ENCODE data around the gene ALDOC. TPM values are rescaled to one million over a fixed set of nuclear protein-coding genes. Genes with fewer than 3 reads are reported as not detected.
"Not testable (repeated sequence)": the region's sequence is repeated elsewhere in the genome, so short reads cannot be mapped to it uniquely, and the experiment has no call there.

Gene ALDOC
- total RNA-seq, 2 donors from 2014 or later = 14.4 to 111 TPM

- no peak overlapping the region for H3K9ac ChIP-seq (ENCODE audit: low read depth in 2 of 2, low read length in 2 of 2)
- DNase-seq = no peak
- no peak for TF ChIP-seq CTCF (IDR thresholded peaks at IDR 0.05)
- H3K36me3 ChIP-seq = no peaks in the 10 kb centered on the region
- intact Hi-C loops (cut with DNase I) = no loop called here
- no peak overlapping the region for H3K4me3 ChIP-seq
- H3K27ac ChIP-seq = no peak overlapping the region
- no peaks in the 10 kb centered on the region for H3K4me1 ChIP-seq
- H3K9me3 ChIP-seq = no peaks in the 10 kb centered on the region
- no peaks in the 10 kb centered on the region for H3K27me3 ChIP-seq
These were observed 5.8 kb upstream of the ALDOC start for GRCh38 chr17:28582513-28582912.

GRCh38 chr17:28580959-28581358 lies 4.3 kb upstream of the ALDOC start:
- no peaks in the 10 kb centered on the region for H3K36me3 ChIP-seq
- no peak overlapping the region for H3K27ac ChIP-seq
- H3K4me3 ChIP-seq = no peak overlapping the region
- H3K4me1 ChIP-seq = no peaks in the 10 kb centered on the region
- no peak overlapping the region for H3K9ac ChIP-seq (ENCODE audit: low read depth in 2 of 2, low read length in 2 of 2)
- no peak for DNase-seq
- H3K27me3 ChIP-seq = no peaks in the 10 kb centered on the region
- no peak for TF ChIP-seq CTCF (IDR thresholded peaks at IDR 0.05)
- no peaks in the 10 kb centered on the region for H3K9me3 ChIP-seq
- intact Hi-C loops (cut with DNase I) = no loop called here

- Histone ChIP-seq H3K4me1 (no peaks in the 10 kb centered on the region), H3K4me3 (no peak overlapping the region), H3K27me3 (no peaks in the 10 kb centered on the region), H3K9me3 (no peaks in the 10 kb centered on the region), H3K36me3 (no peaks in the 10 kb centered on the region), H3K9ac (ENCODE audit: low read depth in 2 of 2, low read length in 2 of 2) (no peak overlapping the region), H3K27ac (no peak overlapping the region)
- intact Hi-C loops (cut with DNase I) = no loop called here
- no peak for DNase-seq
- no peak for TF ChIP-seq CTCF (IDR thresholded peaks at IDR 0.05)
These were observed 2.8 kb upstream of the ALDOC start for GRCh38 chr17:28579526-28579925.

GRCh38 chr17:28578246-28579195 lies 1.8 kb upstream of the ALDOC start:
- no peak overlapping the region for H3K4me3 ChIP-seq
- no peaks in the 10 kb centered on the region for H3K9me3 ChIP-seq
- H3K36me3 ChIP-seq = no peaks in the 10 kb centered on the region
- no peaks in the 10 kb centered on the region for H3K4me1 ChIP-seq
- no peak for DNase-seq
- no peak for TF ChIP-seq CTCF (IDR thresholded peaks at IDR 0.05)
- intact Hi-C loops (cut with DNase I) = no loop called here
- no peak overlapping the region for H3K27ac ChIP-seq
- no peaks in the 10 kb centered on the region for H3K27me3 ChIP-seq
- H3K9ac ChIP-seq (ENCODE audit: low read depth in 2 of 2, low read length in 2 of 2) = no peak overlapping the region

- H3K27me3 ChIP-seq = no peaks in the 10 kb centered on the region
- no peak overlapping the region for H3K4me3 ChIP-seq
These were observed 750 bp upstream of the ALDOC start for GRCh38 chr17:28577466-28577824.

GRCh38 chr17:28576016-28576415 lies 679 bp downstream of the ALDOC start:
- H3K4me1 ChIP-seq; DNase-seq; H3K36me3 ChIP-seq; H3K9ac ChIP-seq (ENCODE audit: low read depth in 2 of 2, low read length in 2 of 2); H3K9me3 ChIP-seq; H3K27ac ChIP-seq; H3K4me3 ChIP-seq; intact Hi-C loops (cut with DNase I); H3K27me3 ChIP-seq: not testable (repeated sequence)

More at GRCh38 chr17:28577466-28577824, 750 bp upstream of the ALDOC start:
- intact Hi-C loops (cut with DNase I) = no loop called here
- no peak for DNase-seq
- Histone ChIP-seq H3K27ac (peak overlapping the region; percentile 10), H3K36me3 (no peaks in the 10 kb centered on the region), H3K4me1 (no peaks in the 10 kb centered on the region), H3K9me3 (no peaks in the 10 kb centered on the region), H3K9ac (ENCODE audit: low read depth in 2 of 2, low read length in 2 of 2) (no peak overlapping the region)
- TF ChIP-seq CTCF (IDR thresholded peaks at IDR 0.05) = no peak
